GM21723 (cell line): ENCODE measurements around the gene CBX6.

Experiments used
- ATAC-seq: cut with Tn5 transposase; IDR thresholded peaks from one replicate; pipeline ENCODE4 v1.9.1; 2021; ENCODE audit warnings: mild to moderate bottlenecking, moderate library complexity; ENCODE audit not compliant: unreplicated experiment

CBX6 gene

DNA sequence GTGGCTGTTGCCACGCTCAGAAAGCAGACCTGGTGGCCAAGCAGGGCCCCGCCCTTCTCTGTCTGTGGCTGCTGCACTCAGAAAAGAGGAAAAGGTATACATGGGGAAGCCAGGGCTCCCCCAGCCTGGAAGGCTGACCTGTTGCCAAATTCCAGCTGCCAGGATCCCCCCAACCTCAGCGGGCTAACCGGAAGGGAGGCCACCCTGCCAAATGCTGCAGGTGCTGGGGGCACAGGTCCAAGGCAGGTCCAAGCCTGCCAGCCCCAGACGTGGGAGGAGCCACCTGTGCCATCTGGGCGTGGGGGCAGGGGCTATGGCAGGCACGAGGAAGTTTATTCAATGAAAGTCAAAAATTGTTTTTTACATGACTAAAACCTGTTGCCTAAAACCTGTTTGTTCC, 30.8 kb downstream of the CBX6 start:
- no peak for ATAC-seq

DNA sequence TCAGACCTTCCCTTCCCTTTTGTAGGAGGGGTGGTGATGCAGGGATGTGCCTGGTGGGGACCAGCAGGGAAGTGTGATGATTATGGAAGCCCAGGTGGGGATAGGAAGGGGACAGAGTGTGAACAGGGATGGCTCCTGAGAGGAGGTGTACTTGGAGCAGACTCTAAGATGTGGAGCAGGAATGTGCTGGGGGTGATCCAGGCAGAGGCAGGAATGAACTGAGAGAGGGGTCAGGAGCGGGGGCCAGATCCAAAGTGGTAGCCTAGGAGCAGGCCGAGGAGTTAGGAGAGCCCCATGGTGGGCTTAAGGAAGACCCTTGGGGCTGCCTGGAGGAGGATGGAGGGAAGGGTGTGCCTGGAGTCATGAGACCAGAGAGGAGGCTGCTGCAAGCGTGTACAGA, 31.9 kb downstream of the CBX6 start:
- no peak for ATAC-seq

DNA sequence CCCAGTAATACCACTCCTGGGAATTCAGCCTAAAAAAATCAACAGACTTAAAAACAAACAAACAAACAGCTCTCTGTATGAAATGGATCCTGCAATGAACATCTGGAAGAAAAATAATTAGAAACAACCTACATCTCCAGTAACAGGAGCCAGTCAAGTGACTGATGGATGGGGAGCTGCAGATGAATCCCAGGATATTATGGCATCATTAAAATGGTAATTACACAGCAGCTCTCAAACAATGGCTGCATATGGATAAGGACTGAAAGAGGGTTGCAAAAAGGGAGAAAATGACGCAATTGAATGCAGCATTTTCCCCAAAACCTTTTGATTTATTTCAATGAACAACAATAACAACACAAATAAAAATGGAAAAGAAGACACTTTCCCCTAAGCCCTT, 32.3 kb downstream of the CBX6 start:
- ATAC-seq = no peak

DNA sequence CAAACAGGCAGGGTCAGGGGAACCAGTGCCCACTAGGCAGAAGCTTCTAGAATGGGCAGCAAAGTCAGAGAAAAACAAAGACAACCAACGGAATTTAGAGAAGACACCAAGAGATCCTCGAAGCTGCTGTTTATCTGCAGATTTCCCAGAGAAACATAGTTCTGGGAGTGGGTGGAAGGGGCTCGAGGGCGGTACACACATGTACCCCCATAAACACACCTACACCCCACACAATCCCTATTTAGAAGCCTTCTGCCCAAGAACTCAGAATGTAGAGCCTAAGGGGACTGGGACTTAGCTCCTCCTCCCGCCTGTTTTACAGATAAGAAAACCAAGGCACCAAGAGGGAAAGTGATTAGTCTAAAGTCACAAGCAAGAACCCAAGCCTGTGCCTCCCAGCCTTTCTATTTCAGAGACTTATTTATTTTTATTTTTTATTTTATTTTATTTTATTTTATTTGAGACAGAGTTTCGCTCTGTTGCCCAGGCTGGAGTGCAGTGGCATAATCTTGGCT, 34.5 kb downstream of the CBX6 start:
- no peak for ATAC-seq

DNA sequence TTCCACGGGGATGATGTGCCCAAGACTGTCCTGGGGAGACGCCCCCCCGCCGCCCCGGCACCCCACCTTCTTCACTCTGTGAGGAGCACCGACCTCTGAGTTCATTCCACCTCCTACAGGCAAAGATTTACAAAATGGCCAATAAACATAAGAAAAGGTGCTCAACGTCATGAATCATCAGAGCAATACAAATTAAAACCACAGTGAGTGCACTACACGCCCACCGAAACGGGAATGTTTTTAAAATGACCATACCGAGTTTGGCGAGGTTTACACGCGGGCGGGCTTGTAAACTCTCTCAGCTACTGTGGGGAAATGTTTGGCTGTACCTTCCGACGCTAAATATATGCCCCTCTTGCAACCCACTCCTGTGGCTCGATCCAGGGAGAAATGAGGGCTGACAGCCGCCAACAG, 36.1 kb downstream of the CBX6 start:
- ATAC-seq = no peak

DNA sequence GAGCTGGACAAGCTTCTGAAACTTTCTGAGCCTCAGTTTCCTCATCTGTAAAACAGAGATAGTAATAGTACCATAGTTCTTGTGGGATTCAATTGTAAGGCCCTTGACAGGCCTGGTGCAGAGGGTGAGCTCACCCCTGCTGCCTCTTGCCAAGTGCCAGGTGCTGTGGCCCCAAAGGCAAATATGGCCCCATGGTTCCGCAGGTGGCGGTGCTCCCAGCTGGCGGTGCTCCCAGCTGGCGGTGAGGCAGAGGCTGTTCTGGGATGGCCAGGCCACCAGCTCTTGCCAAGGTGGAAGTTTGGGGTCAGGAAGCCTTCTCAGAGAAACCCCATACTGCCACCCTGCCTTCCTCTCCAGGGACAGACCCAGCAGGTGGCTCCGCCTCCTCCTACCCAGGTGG, 37.0 kb downstream of the CBX6 start:
- ATAC-seq = no peak

DNA sequence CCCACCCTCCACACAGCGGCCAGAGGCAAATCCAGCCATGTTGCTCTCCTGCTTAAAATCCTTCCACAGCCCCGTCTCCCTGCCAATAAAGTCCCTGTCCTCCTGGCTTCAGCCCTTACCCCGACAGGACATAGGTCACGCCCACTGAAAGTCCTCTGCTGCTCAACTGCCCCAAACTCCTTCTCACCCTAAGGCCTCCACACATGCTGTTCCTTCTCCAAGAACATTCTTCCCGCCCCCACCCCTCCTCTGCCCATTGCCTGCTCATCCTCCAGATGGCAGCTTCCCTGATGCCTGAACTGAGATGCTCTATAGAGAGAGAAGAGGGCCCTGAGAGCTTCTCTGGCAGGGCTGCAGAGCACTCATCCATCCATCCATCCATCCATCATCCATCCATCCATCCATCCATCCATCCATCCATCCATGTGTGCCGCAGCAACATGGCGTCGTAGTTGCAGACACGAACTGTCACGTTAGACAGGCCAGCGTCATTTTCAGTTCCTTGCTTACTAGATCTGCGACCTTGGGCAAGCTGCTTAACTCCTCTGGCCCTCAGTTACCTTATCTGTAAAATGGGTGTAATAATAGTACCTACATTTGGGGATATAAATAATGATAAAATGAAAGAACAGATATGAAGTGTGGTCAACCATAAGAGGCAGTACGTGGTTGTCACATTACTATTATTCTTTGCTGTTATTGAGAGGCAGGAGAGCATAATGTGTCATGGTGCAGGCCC, 37.6 kb downstream of the CBX6 start:
- ATAC-seq = no peak

DNA sequence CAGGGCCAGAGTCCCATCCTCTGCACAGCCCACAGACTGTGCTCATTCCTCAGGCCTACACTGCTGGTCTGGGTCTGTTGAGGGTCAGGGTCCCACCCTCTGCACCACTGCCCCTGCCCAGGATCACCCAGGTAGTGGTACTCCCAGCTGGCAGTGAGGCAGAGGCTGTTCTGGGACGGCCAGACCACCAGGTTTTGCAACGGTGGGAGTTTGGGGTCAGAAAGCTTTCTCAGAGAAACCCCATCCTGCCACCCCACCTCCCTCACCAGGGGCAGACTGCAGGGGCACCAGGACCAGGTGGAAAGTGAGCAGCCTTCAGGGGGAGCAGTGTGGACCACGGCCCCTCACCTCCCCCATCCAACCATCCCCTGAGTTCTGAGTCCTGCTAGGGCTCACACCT, 39.0 kb downstream of the CBX6 start:
- no peak for ATAC-seq

DNA sequence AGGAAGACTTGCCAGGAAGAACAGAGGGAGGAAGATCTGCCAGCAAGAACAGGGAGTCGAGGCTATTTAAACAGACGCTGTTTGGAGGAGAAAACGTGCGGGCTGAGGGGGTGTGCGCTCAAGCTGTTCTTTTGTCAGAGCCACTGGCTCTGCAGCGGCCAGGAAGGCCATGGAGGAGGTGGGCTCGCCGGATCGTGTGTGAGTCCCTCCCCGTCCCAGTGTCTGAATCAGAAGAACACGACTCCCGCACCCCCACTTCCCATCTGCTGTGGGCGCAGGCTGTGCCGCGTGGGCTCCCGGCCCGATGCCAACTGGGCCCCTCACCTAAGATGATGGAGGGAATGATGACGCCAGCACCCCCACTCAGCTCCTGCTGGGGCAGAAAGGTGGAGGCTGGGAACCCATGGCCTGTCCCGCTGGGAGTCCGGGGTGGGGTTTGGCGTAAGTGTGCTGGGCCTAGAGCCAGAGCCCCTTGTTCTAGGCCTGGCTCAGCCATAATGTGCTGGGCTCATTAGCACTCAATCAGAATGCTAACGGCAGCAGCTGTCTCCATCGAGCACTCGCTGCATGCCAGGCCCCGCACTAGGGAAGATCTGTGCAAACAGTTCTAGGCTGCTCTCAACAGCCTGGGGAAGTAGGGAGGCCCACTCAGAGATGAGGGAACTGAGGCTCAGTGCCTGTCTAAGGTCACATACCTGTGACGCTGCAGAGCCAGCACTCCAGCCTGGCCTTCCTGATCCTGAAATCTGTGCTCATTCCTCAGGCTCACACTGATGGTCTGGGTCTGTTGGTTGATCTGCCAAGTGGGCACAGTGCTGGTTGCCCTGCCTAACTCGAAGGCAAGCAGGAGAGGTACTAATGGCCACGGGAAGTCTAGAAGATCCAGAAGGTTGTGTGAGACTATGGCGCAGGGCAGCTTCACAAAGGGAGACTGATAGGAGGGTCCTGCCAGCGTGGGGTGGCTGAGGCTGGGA, 39.7 kb downstream of the CBX6 start:
- ATAC-seq = no peak

DNA sequence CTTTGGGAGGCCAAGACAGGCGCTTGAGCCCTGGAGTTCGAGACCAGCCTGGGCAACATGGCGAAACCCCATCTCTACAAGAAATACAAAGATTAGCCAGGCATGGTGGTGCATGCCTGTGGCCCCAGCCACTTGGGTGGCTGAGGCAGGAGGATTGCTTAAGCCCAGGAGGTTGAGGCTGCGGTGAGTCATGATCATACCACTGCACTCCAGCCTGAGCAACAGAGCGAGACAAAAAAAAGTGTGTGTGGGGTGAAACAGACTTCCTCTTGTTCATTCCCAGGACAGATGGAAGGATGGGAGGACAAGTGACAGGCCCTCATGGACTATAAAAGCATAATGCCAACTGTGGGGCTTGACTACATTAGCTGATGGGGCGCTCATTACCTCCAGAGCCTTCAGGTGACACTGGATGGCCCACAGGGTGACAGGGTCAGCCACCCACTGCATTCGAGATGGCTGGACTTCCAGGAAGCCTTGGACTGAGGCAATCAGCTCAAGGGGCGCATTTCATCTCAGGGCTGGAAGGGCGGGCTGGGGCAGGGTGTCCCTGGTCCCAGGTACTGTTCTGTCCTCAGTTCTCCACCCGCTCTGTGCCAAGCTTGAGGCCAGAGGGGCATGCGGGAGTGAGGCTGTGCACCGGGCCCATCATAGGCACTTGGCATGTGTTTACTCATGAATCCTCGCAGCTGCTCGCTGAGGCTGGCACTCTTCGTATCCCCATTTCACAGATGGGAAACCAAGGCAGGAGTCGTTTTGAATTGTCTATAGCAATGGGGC, 40.7 kb downstream of the CBX6 start:
- ATAC-seq = no peak

DNA sequence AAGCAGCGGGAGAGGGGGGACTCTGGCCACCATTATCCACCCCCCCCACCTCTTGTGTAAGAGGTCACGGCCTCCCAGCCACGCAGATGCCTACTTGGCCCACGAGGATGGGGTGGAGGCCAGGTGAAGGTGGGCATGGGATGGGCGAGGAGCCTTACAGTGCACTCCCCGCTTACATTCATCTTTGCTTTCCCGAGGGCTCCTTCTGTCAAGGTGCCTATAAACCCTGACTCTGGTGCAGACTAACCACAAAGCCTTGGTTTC, 41.2 kb downstream of the CBX6 start:
- ATAC-seq = no peak

DNA sequence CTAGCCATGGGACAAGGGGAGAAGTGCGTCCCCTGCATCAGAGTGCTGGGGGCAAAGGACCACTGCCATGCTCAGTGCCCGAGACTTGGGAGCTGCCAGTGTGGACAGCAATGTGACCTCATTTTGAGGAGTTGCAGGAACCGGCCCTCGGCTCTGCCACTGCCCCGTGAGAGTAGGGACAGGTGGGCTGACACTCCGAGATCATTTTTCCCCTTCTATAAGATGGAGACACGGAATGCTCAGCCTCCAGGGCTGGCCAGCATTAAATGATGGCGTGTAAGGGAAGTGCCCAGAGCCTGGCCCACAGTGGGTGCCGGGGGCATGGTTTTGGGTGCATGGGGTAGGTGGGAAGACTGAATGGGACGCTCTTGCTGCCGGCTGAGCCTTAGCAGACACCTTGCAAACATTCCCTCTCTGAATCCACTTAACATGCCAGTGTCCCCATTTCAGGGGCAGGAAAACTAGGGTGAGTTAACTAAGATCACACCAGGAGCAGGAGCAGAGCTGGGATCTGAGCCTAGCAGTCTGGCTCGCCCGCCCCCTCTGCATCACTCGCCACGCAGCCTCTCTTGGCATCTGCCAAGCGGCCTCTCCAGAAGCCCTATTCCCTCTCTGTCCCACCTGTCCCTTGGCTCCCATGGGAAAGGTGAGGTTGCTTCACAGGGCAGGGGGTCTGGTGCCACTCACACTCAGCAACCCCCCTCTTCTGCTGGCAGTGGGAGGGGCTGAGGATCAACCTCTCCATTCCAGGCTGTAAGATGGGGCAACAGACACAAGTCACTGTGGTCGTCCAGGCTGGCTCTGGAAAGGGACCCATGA, 41.8 kb downstream of the CBX6 start:
- ATAC-seq = no peak

DNA sequence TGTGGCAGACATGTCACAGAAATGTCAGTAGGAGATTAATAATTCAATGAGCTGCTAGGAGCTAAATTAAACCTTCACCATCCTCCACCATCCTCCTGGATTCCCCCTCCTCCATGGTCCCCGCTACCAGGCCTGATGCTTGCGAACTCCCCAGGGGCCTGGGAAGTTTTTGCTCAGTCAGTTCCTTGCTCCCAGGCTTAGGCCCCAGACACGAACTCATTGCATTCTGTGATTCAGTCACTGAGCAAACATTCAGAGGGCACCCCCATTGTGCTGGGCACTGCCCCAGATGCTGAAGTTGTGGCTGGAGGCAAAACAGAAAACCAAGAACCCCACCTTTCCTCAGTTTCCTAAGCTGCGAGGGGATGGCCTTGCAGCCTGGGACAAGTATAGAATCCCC, 42.5 kb downstream of the CBX6 start:
- no peak for ATAC-seq

DNA sequence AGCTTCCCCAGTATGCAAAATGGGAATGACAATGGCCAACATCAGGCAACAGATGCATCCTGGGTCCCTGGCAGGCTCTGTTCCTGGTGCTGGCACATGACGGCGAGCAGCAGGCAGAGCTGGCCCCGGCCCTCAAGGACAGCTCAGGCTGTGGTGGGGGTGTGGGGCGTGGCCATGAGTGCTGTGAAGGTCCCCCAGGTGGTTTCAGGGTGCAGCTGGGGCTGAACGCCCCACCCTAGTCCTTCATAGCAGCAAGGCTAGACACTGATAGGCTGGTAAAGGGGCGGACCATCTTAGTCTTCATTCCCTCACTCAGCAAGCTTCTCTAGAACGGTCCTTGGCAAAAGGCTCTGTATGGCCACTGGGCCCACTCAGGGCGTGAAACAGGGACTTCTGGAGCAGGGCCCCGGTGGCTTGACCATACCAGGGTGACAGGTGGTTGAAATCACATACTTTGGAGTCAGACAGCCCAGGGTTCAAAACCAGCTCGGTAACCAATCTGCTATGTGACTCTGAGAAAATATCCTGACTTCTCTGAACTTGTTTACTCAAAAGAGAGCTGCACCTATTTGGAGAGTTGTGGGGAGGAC, 43.3 kb downstream of the CBX6 start:
- ATAC-seq = no peak

DNA sequence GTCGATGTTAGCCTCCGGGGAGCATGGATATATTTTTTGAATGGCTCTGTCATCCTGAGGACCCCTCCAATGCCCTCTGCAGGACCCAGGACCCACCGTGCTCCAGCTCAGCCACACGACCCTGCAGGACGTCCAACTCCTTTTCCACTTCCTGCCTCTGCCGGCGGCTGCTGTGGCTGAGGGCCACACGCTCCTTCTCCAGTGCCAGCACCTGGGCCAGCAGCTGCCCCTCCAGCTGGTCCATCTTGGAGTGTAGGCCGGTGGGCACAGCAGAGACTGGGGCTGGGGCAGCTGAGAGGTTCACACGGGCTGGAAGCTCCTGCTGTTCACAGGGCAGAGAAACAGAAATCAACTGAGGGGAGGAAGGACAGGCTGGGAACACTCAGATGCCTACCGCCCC, 43.8 kb downstream of the CBX6 start:
- ATAC-seq = no peak

DNA sequence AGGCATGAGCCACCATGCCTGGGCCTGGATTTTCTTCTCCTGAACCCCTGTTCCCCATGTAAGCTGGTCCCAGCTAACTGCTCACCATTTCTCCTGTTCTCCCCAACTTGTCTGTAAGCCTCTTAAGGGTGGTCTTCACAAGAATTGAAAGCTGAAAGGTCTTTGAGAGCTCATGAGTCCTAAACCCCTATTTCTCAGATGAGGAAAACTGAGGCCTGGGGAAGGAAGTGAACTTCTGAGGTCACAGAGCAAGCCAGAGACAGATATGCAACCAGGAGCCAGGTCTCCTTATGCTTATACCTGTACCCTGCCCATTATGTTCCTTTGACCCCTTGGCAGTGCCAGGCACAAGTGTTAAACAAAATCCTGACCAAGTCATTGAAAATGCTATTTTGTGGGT, 44.5 kb downstream of the CBX6 start:
- no peak for ATAC-seq

DNA sequence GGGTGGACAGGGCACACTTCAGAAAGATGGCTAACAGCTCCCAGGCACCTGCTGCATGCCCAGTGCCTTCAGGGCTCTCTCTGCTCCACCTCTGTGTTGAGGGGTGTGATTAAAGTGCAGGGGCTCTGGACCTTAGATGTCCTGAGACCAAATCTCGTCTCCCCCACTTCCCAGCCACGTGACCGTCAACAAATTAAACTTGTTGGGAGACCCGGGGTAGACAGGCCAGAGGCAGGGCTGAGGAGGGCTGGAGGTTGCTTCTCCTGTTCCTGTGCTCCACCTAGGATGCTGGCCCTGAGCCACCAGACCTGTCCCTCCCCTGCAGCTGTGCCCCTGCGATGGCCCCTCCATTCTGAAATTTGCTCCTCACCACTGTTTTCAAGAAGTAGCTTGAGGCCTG, 45.2 kb downstream of the CBX6 start:
- ATAC-seq = no peak

DNA sequence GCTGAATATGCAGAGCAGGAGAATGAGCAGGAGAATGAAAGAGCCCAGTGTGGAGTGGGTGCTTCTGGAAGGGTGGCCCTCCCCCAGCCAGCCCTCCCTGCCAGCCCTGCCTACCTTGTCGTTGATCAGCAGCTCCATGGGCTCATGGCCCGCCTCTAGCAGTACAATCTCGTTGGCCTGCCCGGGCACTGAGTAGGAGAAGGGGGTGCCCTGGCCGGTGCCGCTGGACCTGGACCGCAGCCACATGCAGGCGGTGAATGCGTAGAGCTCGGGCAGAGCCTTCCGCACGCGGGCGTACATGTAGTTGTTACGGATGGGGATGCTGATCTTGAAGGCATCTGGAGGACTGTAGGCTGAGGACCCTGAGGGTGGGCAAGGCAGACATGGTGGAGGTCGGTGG, 45.6 kb downstream of the CBX6 start:
- no peak for ATAC-seq

DNA sequence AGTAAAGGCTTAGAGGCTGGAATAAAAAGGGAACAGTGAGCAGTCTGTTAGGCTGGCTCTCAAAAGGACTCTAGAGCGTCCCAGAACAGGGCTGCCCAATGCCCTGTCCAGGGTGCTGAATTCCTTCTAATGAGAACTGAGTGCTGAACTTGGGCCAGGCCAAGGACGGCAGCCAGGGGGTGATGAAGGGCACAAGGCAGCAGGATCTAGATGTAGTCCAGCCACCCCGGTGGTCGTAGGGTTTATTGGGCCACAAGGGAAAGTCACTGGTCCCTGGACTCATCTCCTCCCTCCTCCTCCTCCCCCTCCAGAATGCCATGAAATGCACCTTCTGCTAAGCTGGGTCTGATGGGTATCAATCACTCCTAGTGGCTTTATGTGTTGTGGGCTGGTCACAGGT, 47.4 kb downstream of the CBX6 start:
- ATAC-seq = no peak

DNA sequence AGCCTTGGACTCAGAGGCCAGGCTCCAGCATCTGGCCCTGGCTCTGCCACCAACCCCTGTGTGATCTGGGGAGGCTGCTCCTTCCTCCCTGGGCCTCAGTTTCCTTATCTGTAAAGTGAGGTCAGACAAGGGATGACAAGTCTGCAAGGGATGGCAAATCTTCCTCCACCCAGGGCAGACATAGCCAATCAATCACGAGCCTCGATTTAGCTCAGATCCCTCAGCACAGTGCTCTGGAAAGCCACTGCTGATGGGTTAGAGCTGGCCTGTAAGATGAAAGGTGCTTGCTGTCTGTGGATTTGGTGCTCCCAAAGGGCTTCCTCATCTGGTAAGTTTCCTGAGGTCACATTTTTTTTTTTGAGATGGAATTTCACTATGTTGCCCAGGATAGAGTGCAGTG, 48.4 kb downstream of the CBX6 start:
- ATAC-seq = no peak
